22Rv1 (cell line): ENCODE measurements around the gene TGM5.

Experiments
- H3K27ac ChIP-seq: fragments of 450-650 bp; 2 replicates; pipeline ENCODE4 v1.5.1; 2017
- CTCF ChIP-seq: fragments of 450-650 bp; IDR thresholded peaks from 2 replicates; pipeline ENCODE4 v1.5.1; 2017; ENCODE audit warnings: mild to moderate bottlenecking
- ZFX ChIP-seq: fragments of 450-650 bp; IDR thresholded peaks from 2 replicates; pipeline ENCODE4 v1.6.1; 2017; ENCODE audit warnings: antibody characterized with exemption, borderline replicate concordance

Gene TGM5

GRCh38 chr15:43281926-43282602, 15.3 kb upstream of the TGM5 start:
- TF ChIP-seq CTCF (no peak), ZFX (no peak)
- H3K27ac ChIP-seq, result no peak overlapping the region

GRCh38 chr15:43280996-43281395, 14.3 kb upstream of the TGM5 start:
- TF ChIP-seq CTCF (no peak), ZFX (no peak)
- no peak overlapping the region for H3K27ac ChIP-seq

GRCh38 chr15:43279496-43279895, 12.8 kb upstream of the TGM5 start:
- H3K27ac ChIP-seq, result no peak overlapping the region
- TF ChIP-seq ZFX (no peak), CTCF (no peak)

- TF ChIP-seq CTCF, result no peak
- TF ChIP-seq ZFX, result no peak
- H3K27ac ChIP-seq, result no peak overlapping the region
Measured at GRCh38 chr15:43278869-43279268, 12.1 kb upstream of the TGM5 start.

- TF ChIP-seq CTCF (no peak), ZFX (no peak)
- no peak overlapping the region for H3K27ac ChIP-seq
Measured at GRCh38 chr15:43277901-43278300, 11.2 kb upstream of the TGM5 start.

GRCh38 chr15:43277231-43277823, 10.6 kb upstream of the TGM5 start:
- TF ChIP-seq CTCF (no peak), ZFX (no peak)
- no peak overlapping the region for H3K27ac ChIP-seq

GRCh38 chr15:43276563-43277200, 10.0 kb upstream of the TGM5 start:
- H3K27ac ChIP-seq, result no peak overlapping the region
- TF ChIP-seq CTCF (no peak), ZFX (no peak)
